Measurements from ENCODE around the gene ANKRD28.
"Not testable (repeated sequence)": the region's sequence is repeated elsewhere in the genome, so short reads cannot be mapped to it uniquely, and the experiment has no call there.

DNA sequence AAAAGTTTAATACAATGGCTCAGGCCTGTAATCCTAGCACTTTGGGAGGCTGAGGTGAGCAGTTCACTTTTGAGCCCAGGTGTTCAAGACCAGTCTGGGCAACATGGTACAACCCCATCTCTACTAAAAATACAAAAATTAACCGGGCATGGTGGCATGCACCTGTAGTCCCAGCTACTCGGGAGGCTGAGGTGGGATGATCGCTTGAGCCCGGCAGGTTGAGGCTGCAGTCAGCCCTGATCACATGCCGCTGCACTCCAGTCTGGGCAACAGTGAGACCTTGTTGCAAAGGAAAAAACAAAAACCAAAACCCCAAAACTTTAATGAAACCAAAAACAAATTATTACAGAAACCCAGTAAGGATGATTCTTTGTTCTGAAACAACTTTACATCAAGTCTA, 15.3 kb upstream of the ANKRD28 start:
- TF ChIP-seq EZH2 (optimal IDR thresholded peaks at IDR 0.05; ENCODE audit: low read depth, low read length); EZH2phosphoT487 (IDR thresholded peaks at IDR 0.05; ENCODE audit: low read length): not testable (repeated sequence)
- TF ChIP-seq, protein P1, sequence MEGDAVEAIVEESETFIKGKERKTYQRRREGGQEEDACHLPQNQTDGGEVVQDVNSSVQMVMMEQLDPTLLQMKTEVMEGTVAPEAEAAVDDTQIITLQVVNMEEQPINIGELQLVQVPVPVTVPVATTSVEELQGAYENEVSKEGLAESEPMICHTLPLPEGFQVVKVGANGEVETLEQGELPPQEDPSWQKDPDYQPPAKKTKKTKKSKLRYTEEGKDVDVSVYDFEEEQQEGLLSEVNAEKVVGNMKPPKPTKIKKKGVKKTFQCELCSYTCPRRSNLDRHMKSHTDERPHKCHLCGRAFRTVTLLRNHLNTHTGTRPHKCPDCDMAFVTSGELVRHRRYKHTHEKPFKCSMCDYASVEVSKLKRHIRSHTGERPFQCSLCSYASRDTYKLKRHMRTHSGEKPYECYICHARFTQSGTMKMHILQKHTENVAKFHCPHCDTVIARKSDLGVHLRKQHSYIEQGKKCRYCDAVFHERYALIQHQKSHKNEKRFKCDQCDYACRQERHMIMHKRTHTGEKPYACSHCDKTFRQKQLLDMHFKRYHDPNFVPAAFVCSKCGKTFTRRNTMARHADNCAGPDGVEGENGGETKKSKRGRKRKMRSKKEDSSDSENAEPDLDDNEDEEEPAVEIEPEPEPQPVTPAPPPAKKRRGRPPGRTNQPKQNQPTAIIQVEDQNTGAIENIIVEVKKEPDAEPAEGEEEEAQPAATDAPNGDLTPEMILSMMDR (IDR thresholded peaks at IDR 0.05; ENCODE audit: low read length): not testable (repeated sequence)
